ENCODE data around the gene TMOD4. TPM values are rescaled to one million over a fixed set of nuclear protein-coding genes. Genes with fewer than 3 reads are reported as not detected.
A peak's percentile ranks its signal among the peaks of the same experiment; 100 is the strongest.
"Not testable (repeated sequence)": the region's sequence is repeated elsewhere in the genome, so short reads cannot be mapped to it uniquely, and the experiment has no call there.

Gene TMOD4
- polyA plus RNA-seq, 4 donors: 0.19 to 1.9 (median 0.38) TPM; not detected in 1

DNA sequence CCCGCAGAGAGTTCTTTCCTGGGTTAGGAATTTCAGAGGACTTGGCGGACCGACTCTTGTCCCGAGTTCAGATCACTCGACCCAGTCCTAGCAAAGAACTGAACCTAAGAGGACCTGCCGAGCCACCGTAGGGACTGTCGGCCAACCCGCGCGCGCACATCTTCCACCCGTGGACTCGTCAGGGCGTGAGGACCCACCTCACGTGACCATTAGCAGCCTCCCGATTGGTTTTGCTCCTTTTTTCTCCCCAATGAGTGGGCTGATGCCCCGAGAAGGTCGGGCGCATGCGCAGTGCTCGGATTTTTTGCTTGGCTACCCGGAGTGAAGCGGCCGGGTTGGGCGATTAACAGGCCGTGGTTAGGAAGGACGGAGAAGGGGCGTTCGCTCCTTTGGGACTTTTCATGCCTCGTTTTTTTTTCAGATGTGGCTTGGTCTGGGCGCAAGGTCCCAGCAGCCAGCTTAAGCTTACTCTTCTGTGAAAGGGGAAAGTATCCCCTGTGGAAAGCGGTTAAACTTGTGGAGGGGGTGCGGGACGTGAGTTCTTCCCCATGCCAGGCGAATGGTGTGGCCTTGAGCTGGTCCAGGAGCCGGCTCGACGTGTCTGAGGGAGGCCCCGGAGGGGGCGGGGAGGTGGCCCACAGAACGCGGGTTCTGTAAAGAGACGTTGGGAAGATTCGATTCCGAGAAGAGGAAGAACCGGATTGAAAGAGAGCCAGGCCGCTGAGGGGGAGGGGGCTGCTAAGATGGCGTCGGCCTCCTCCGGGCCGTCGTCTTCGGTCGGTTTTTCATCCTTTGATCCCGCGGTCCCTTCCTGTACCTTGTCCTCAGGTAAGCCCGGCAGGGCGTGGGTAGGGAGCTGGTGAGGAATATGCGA lies 22.7 kb upstream of the TMOD4 start, which contains the start of gene PIP5K1A:
TSS of gene PIP5K1A (plus strand) at position 299 of the 874 bp plus-strand sequence. CDS start at position 744, 445 bp downstream.
- Histone ChIP-seq H3K9me3 (ENCODE audit: control insufficient read depth in 2 of 2, insufficient read depth in 1 of 2, low read depth in 1 of 2, low read length in 1 of 2) (no peaks in the 10 kb centered on the region), H3K4me1 (ENCODE audit: control insufficient read depth in 3 of 3, insufficient read depth in 2 of 3, low read depth in 1 of 3, low read length in 2 of 3) (peaks cover 4 to 18% (median 15%) of the 10 kb centered on the region in 3 donors), H3K4me3 (ENCODE audit: low read depth in 1 of 3, low read length in 3 of 3) (peak within 1 kb of the TSS; percentile 65 to 90 (median 73)), H3K27me3 (ENCODE audit: control insufficient read depth in 3 of 3, insufficient read depth in 3 of 3, low read length in 3 of 3) (no peaks in the 10 kb centered on the region), H3K36me3 (ENCODE audit: control insufficient read depth in 3 of 3, insufficient read depth in 2 of 3, low read depth in 1 of 3, low read length in 3 of 3) (peaks cover 0 to 17% (median 2%) of the 10 kb centered on the region in 3 donors), H3K27ac (ENCODE audit: low read depth in 1 of 3, low read length in 2 of 3) (peak within 1 kb of the TSS; percentile 89 to 95 (median 93))
- 0% methylated on average over 60 of the region's 60 CpGs for WGBS, 3 donors
- DNase-seq (peak; percentile 98 to 99), FAIRE-seq (no peak)

GRCh38 chr1:151197863-151198253 lies 22.1 kb upstream of the TMOD4 start:
- peak overlapping the region in 2 of 3 donors; percentile 12 to 90 for H3K4me3 ChIP-seq (ENCODE audit: low read depth in 1 of 3, low read length in 3 of 3)
- H3K27me3 ChIP-seq (ENCODE audit: control insufficient read depth in 3 of 3, insufficient read depth in 3 of 3, low read length in 3 of 3): no peaks in the 10 kb centered on the region
- WGBS, 3 donors: 3 to 8% (median 6%) methylated on average over 10 of the region's 10 CpGs
- H3K36me3 ChIP-seq (ENCODE audit: control insufficient read depth in 3 of 3, insufficient read depth in 2 of 3, low read depth in 1 of 3, low read length in 3 of 3): peaks cover 0 to 10% (median 2%) of the 10 kb centered on the region in 3 donors
- DNase-seq (peak in 1 of 2 donors; percentile 84), FAIRE-seq (no peak)
- peaks cover 4 to 18% (median 15%) of the 10 kb centered on the region in 3 donors for H3K4me1 ChIP-seq (ENCODE audit: control insufficient read depth in 3 of 3, insufficient read depth in 2 of 3, low read depth in 1 of 3, low read length in 2 of 3)
- H3K9me3 ChIP-seq (ENCODE audit: control insufficient read depth in 2 of 2, insufficient read depth in 1 of 2, low read depth in 1 of 2, low read length in 1 of 2): no peaks in the 10 kb centered on the region
- peak overlapping the region; percentile 89 to 95 (median 93) for H3K27ac ChIP-seq (ENCODE audit: low read depth in 1 of 3, low read length in 2 of 3)

- no peaks in the 10 kb centered on the region for H3K27me3 ChIP-seq (ENCODE audit: control insufficient read depth in 3 of 3, insufficient read depth in 3 of 3, low read length in 3 of 3)
- peak overlapping the region in 1 of 3 donors; percentile 15 for H3K4me3 ChIP-seq (ENCODE audit: low read depth in 1 of 3, low read length in 3 of 3)
- peak overlapping the region in 2 of 3 donors; percentile 78 to 90 for H3K27ac ChIP-seq (ENCODE audit: low read depth in 1 of 3, low read length in 2 of 3)
- H3K36me3 ChIP-seq (ENCODE audit: control insufficient read depth in 3 of 3, insufficient read depth in 2 of 3, low read depth in 1 of 3, low read length in 3 of 3): peaks cover 0 to 2% (median 0%) of the 10 kb centered on the region in 3 donors
- H3K4me1 ChIP-seq (ENCODE audit: control insufficient read depth in 3 of 3, insufficient read depth in 2 of 3, low read depth in 1 of 3, low read length in 2 of 3): peaks cover 4 to 18% (median 15%) of the 10 kb centered on the region in 3 donors
- peak; percentile 84 to 92 for DNase-seq
- WGBS, 3 donors: 19 to 39% (median 25%) methylated on average over 12 to 14 of the region's 14 CpGs
- H3K9me3 ChIP-seq (ENCODE audit: control insufficient read depth in 2 of 2, insufficient read depth in 1 of 2, low read depth in 1 of 2, low read length in 1 of 2): no peaks in the 10 kb centered on the region
- no peak for FAIRE-seq
Observed at GRCh38 chr1:151196292-151196800, 20.6 kb upstream of the TMOD4 start.

- not testable (repeated sequence) for H3K27me3 ChIP-seq (ENCODE audit: control insufficient read depth in 3 of 3, insufficient read depth in 3 of 3, low read length in 3 of 3); FAIRE-seq; H3K9me3 ChIP-seq (ENCODE audit: control insufficient read depth in 2 of 2, insufficient read depth in 1 of 2, low read depth in 1 of 2, low read length in 1 of 2); H3K36me3 ChIP-seq (ENCODE audit: control insufficient read depth in 3 of 3, insufficient read depth in 2 of 3, low read depth in 1 of 3, low read length in 3 of 3)
- peak; percentile 59 to 99 for DNase-seq
- peaks cover 0 to 18% (median 8%) of the 10 kb centered on the region in 3 donors for H3K4me1 ChIP-seq (ENCODE audit: control insufficient read depth in 3 of 3, insufficient read depth in 2 of 3, low read depth in 1 of 3, low read length in 2 of 3)
- peak overlapping the region in 2 of 3 donors; percentile 37 to 78 for H3K27ac ChIP-seq (ENCODE audit: low read depth in 1 of 3, low read length in 2 of 3)
- H3K4me3 ChIP-seq (ENCODE audit: low read depth in 1 of 3, low read length in 3 of 3): peak overlapping the region in 1 of 3 donors; percentile 33
- 23 to 69% (median 44%) methylated on average over 17 of the region's 17 CpGs for WGBS, 3 donors
Observed at GRCh38 chr1:151194894-151195594, 19.3 kb upstream of the TMOD4 start.

DNA sequence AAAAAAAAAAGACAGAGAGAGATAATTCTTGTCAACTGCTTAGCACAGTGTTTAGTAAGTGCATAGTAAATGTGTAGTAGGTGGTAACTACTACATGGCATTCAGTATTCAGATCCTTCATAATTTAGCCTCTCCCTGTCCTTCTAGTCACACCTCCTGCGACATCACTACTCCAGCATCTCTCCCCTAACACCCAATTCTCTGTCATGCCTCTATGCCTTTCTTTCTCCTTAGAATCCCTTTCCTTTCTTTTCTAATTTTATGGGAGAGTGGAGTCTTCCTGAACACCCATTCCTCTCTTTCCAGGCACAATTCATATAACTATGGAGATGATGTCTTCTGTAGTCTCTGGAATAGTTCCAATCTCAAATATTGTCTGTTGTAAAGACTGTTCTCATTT lies 18.1 kb upstream of the TMOD4 start:
- H3K27ac ChIP-seq (ENCODE audit: low read depth in 1 of 3, low read length in 2 of 3): no peak overlapping the region
- H3K4me3 ChIP-seq (ENCODE audit: low read depth in 1 of 3, low read length in 3 of 3): no peak overlapping the region
- FAIRE-seq: no peak
- WGBS, 3 donors: 79 to 81% (median 80%) methylated on average over 1 of the region's 1 CpG
- H3K27me3 ChIP-seq (ENCODE audit: control insufficient read depth in 3 of 3, insufficient read depth in 3 of 3, low read length in 3 of 3): no peaks in the 10 kb centered on the region
- no peaks in the 10 kb centered on the region for H3K36me3 ChIP-seq (ENCODE audit: control insufficient read depth in 3 of 3, insufficient read depth in 2 of 3, low read depth in 1 of 3, low read length in 3 of 3)
- H3K4me1 ChIP-seq (ENCODE audit: control insufficient read depth in 3 of 3, insufficient read depth in 2 of 3, low read depth in 1 of 3, low read length in 2 of 3): peaks cover 0 to 12% (median 6%) of the 10 kb centered on the region in 3 donors
- no peaks in the 10 kb centered on the region for H3K9me3 ChIP-seq (ENCODE audit: control insufficient read depth in 2 of 2, insufficient read depth in 1 of 2, low read depth in 1 of 2, low read length in 1 of 2)
- DNase-seq: no peak

- DNase-seq: no peak
- Histone ChIP-seq H3K4me1 (ENCODE audit: control insufficient read depth in 3 of 3, insufficient read depth in 2 of 3, low read depth in 1 of 3, low read length in 2 of 3) (peaks cover 0 to 16% (median 6%) of the 10 kb centered on the region in 3 donors), H3K4me3 (ENCODE audit: low read depth in 1 of 3, low read length in 3 of 3) (no peak overlapping the region), H3K9me3 (ENCODE audit: control insufficient read depth in 2 of 2, insufficient read depth in 1 of 2, low read depth in 1 of 2, low read length in 1 of 2) (no peaks in the 10 kb centered on the region), H3K36me3 (ENCODE audit: control insufficient read depth in 3 of 3, insufficient read depth in 2 of 3, low read depth in 1 of 3, low read length in 3 of 3) (no peaks in the 10 kb centered on the region), H3K27me3 (ENCODE audit: control insufficient read depth in 3 of 3, insufficient read depth in 3 of 3, low read length in 3 of 3) (no peaks in the 10 kb centered on the region), H3K27ac (ENCODE audit: low read depth in 1 of 3, low read length in 2 of 3) (no peak overlapping the region)
- no peak for FAIRE-seq
- WGBS, 3 donors: 32 to 69% (median 39%) methylated on average over 6 of the region's 6 CpGs
Observed at GRCh38 chr1:151193304-151193703, 17.5 kb upstream of the TMOD4 start.

DNA sequence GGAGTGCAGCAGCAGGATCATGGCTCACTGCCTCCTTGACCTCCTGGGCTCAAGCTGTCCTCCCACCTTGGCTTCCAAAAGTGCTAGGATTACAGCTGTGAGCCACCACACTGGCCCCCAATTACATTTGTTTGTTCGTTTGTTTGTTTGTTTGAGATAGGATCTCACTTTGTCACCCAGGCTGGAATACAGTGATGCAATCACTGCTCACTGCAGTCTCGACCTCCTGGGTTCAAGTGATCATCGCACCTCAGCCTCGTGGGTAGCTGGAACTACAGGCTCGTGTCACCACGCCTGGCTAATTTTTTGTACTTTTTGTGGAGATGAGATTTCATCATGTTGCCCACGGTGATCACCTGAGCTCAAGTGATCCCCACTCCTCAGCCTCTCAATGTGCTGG lies 16.3 kb upstream of the TMOD4 start:
- DNase-seq: no peak
- H3K27ac ChIP-seq (ENCODE audit: low read depth in 1 of 3, low read length in 2 of 3): no peak overlapping the region
- H3K27me3 ChIP-seq (ENCODE audit: control insufficient read depth in 3 of 3, insufficient read depth in 3 of 3, low read length in 3 of 3): no peaks in the 10 kb centered on the region
- H3K9me3 ChIP-seq (ENCODE audit: control insufficient read depth in 2 of 2, insufficient read depth in 1 of 2, low read depth in 1 of 2, low read length in 1 of 2): no peaks in the 10 kb centered on the region
- peaks cover 0 to 6% (median 3%) of the 10 kb centered on the region in 3 donors for H3K4me1 ChIP-seq (ENCODE audit: control insufficient read depth in 3 of 3, insufficient read depth in 2 of 3, low read depth in 1 of 3, low read length in 2 of 3)
- WGBS, 3 donors: 68 to 73% (median 68%) methylated on average over 7 of the region's 7 CpGs
- FAIRE-seq: no peak
- no peaks in the 10 kb centered on the region for H3K36me3 ChIP-seq (ENCODE audit: control insufficient read depth in 3 of 3, insufficient read depth in 2 of 3, low read depth in 1 of 3, low read length in 3 of 3)
- H3K4me3 ChIP-seq (ENCODE audit: low read depth in 1 of 3, low read length in 3 of 3): no peak overlapping the region
